Measurements from ENCODE around the gene GTF3C5. TPM values are rescaled to one million over a fixed set of nuclear protein-coding genes. Genes with fewer than 3 reads are reported as not detected.
A peak's percentile ranks its signal among the peaks of the same experiment; 100 is the strongest.

Gene GTF3C5
- total RNA-seq, 1 donor from 2014 or later: 83.6 TPM

DNA sequence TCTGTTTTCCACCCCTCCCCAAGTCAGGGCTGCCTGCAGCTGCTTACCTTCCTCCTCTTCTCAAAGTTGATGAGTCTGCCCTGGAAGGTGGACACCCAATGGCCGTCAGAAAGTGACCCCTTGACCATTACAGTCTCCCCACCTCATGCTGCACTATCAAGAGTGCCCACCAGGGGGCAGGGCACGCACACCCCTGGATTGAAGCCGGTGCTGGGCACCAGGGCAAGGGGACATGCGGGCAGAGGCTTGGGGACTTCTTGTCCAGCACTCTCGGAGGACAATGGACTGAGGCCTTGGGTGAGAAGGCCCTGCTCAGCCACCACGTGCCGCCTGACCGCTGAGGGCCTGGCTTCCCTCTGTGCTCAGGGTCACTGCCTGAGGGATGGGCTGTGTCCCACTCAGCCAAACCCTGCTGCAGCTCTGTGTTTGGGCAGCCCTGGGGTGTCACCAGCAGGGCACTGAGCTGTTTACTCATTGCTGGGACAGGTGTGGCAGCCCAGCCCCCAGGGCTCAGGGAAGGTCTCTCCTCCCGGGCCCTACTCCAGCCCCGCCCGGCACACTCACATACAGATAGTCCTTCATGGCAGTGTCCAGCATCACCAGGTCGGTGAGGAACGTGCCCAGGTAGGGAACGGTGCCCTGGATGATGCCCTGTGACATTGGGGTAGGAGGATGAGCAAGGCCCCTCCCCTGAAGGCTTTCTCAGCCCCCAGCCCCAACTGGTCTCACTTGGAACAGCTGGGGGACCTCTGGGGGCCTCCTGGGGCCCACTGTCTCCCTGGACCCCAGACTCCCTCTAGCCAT, 72.6 kb downstream of the GTF3C5 start:
- Mint-ChIP-seq H3K27ac (no peak overlapping the region), H3K4me3 (no peak overlapping the region), H3K4me1 (ENCODE audit: unreplicated experiment) (no peaks in the 10 kb centered on the region), H3K36me3 (peaks cover 26% of the 10 kb centered on the region), H3K27me3 (no peaks in the 10 kb centered on the region), H3K9me3 (no peaks in the 10 kb centered on the region)
- DNase-seq (ENCODE audit: extremely low spot score, unreplicated experiment): no peak
- TF ChIP-seq CTCF (conservative IDR thresholded peaks at IDR 0.05): peak; percentile 94

GRCh38 chr9:133103987-133104505, 73.2 kb downstream of the GTF3C5 start:
- H3K27ac Mint-ChIP-seq: no peak overlapping the region
- peaks cover 20% of the 10 kb centered on the region for H3K36me3 Mint-ChIP-seq
- no peak for DNase-seq (ENCODE audit: extremely low spot score, unreplicated experiment)
- no peaks in the 10 kb centered on the region for H3K9me3 Mint-ChIP-seq
- H3K4me3 Mint-ChIP-seq: no peak overlapping the region
- no peak for TF ChIP-seq CTCF (conservative IDR thresholded peaks at IDR 0.05)
- H3K4me1 Mint-ChIP-seq (ENCODE audit: unreplicated experiment): no peaks in the 10 kb centered on the region
- no peaks in the 10 kb centered on the region for H3K27me3 Mint-ChIP-seq

DNA sequence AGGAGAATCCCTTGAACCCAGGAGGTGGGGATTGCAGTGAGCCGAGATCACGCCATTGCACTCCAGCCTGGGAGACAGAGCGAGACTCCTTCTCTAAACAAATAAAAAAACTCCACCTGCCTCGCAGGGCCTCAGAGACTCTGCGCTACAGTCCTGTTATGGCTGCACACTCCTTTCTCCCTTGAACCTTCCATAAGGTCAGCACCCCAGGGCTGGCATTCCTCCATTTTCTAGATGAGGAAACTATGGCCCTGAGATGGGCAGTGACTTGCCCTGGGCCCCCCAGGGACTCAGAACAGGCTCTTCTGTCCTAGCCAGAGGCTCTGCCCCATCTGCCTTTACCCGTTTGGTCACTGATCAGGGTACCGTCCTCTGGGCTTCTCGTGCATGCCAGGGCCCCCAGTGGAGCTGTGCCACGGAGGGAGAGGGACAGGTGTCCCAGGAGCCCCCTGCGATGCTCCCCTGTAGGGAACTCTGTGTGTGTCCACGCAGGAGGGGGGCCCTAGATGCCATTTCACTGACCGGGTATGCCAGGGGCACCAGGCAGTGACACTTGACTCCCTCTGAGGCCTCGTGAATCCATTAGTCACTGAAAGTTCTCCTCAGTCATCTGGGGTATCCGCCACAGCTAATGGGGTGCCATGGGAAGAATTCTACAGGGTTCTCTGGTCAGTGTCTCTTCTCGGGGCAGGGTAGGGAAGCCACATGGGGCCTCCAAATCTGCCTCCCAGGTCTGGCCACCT, 74.1 kb downstream of the GTF3C5 start:
- Mint-ChIP-seq H3K4me1 (ENCODE audit: unreplicated experiment) (no peaks in the 10 kb centered on the region), H3K27ac (no peak overlapping the region), H3K27me3 (no peaks in the 10 kb centered on the region), H3K36me3 (peaks cover 15% of the 10 kb centered on the region), H3K4me3 (no peak overlapping the region), H3K9me3 (no peaks in the 10 kb centered on the region)
- no peak for DNase-seq (ENCODE audit: extremely low spot score, unreplicated experiment)
- no peak for TF ChIP-seq CTCF (conservative IDR thresholded peaks at IDR 0.05)

DNA sequence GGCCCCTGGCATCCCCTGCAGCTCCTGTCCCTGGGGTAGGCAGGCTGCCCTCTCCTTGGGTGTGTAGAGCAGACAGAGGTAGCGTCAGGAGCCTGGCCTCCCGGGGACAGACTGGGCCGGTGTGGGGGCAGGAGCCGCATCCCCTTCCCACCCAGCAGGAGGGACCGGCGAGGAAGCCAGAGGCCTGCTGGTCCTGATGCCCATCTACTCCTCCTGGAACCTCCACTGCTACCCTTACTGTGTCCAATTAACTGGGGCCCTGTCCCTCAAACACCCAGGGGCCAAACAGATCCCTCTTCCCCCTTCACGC, 74.6 kb downstream of the GTF3C5 start:
- TF ChIP-seq CTCF (conservative IDR thresholded peaks at IDR 0.05): no peak
- Mint-ChIP-seq H3K4me3 (no peak overlapping the region), H3K27me3 (no peaks in the 10 kb centered on the region), H3K9me3 (no peaks in the 10 kb centered on the region), H3K36me3 (peaks cover 15% of the 10 kb centered on the region), H3K27ac (no peak overlapping the region), H3K4me1 (ENCODE audit: unreplicated experiment) (no peaks in the 10 kb centered on the region)
- DNase-seq (ENCODE audit: extremely low spot score, unreplicated experiment): no peak

GRCh38 chr9:133106511-133107244, 75.9 kb downstream of the GTF3C5 start:
- no peak overlapping the region for H3K27ac Mint-ChIP-seq

More at GRCh38 chr9:133106511-133107244, 75.9 kb downstream of the GTF3C5 start:
- DNase-seq (ENCODE audit: extremely low spot score, unreplicated experiment): no peak
- no peaks in the 10 kb centered on the region for H3K9me3 Mint-ChIP-seq
- no peaks in the 10 kb centered on the region for H3K27me3 Mint-ChIP-seq
- TF ChIP-seq CTCF (conservative IDR thresholded peaks at IDR 0.05): no peak
- H3K4me1 Mint-ChIP-seq (ENCODE audit: unreplicated experiment): no peaks in the 10 kb centered on the region
- H3K36me3 Mint-ChIP-seq: peaks cover 11% of the 10 kb centered on the region
- no peak overlapping the region for H3K4me3 Mint-ChIP-seq

All from type B pancreatic cell (in vitro differentiated cells).